SJCRH30 (cell line): ENCODE data around the gene IKZF3. TPM values are rescaled to one million over a fixed set of nuclear protein-coding genes. Genes with fewer than 3 reads are reported as not detected.
"Not testable (repeated sequence)": the region's sequence is repeated elsewhere in the genome, so short reads cannot be mapped to it uniquely, and the experiment has no call there.

ENCODE experiments used
- DNase-seq, 2 experiments: peaks; one replicate each; pipeline ENCODE4 v3.0.0-alpha.2; 2015 to 2020
- H3K27ac ChIP-seq: fragments of 250-450 bp; sonication (Bioruptor Pico); 2 replicates; pipeline ENCODE4 v1.5.1; 2020; ENCODE audit warnings: mild to moderate bottlenecking, moderate library complexity
- H3K27me3 ChIP-seq: fragments of 250-450 bp; sonication (Bioruptor Pico); 2 replicates; pipeline ENCODE4 v1.5.1; 2020; ENCODE audit warnings: mild to moderate bottlenecking, moderate library complexity
- H3K36me3 ChIP-seq: fragments of 250-450 bp; sonication (Bioruptor Pico); 2 replicates; pipeline ENCODE4 v1.5.1; 2020; ENCODE audit warnings: mild to moderate bottlenecking, moderate library complexity
- H3K4me1 ChIP-seq: fragments of 250-450 bp; sonication (Bioruptor Pico); 2 replicates; pipeline ENCODE4 v1.5.1; 2020; ENCODE audit warnings: mild to moderate bottlenecking, moderate library complexity
- H3K4me3 ChIP-seq: fragments of 250-450 bp; sonication (Bioruptor Pico); 2 replicates; pipeline ENCODE4 v1.5.1; 2020; ENCODE audit warnings: mild to moderate bottlenecking, moderate library complexity
- H3K9me3 ChIP-seq: fragments of 250-450 bp; sonication (Bioruptor Pico); replicated peaks from 2 replicates; pipeline ENCODE4 v1.5.1; 2020; ENCODE audit warnings: mild to moderate bottlenecking, moderate library complexity
- total RNA-seq: library from RNA; depleted of rRNA; stranded (reverse); fragments of >200 nt; shearing (Covaris generic); gene quantifications from 2 replicates; pipeline ENCODE4 v1.2.3, GENCODE V29; 2014; rRNA removed

Gene IKZF3
- not detected in 2 replicates for total RNA-seq

- H3K36me3 ChIP-seq: no peaks in the 10 kb centered on the region
- no peaks in the 10 kb centered on the region for H3K9me3 ChIP-seq
- H3K27me3 ChIP-seq: no peaks in the 10 kb centered on the region; the same call in none of the 2 replicates
- no peak within 1 kb of the TSS for H3K27ac ChIP-seq
- no peak for DNase-seq
- no peak within 1 kb of the TSS for H3K4me3 ChIP-seq
- H3K4me1 ChIP-seq: no peaks in the 10 kb centered on the region
These were observed at the start of gene IKZF3 for GRCh38 chr17:39863918-39864746. Gene IKZF3, minus strand, starts transcription at chr17:39864312. Its CDS starts 186 bp downstream, at chr17:39864126.

- Histone ChIP-seq H3K9me3 (no peaks in the 10 kb centered on the region), H3K27me3 (no peaks in the 10 kb centered on the region), H3K27ac (no peak overlapping the region), H3K36me3 (no peaks in the 10 kb centered on the region), H3K4me3 (no peak overlapping the region), H3K4me1 (no peaks in the 10 kb centered on the region)
- DNase-seq: no peak
These were observed 44.8 kb upstream of the IKZF3 start for GRCh38 chr17:39908789-39909352.

GRCh38 chr17:39904990-39905288 is 40.8 kb upstream of the IKZF3 start:
- H3K4me1 ChIP-seq: no peaks in the 10 kb centered on the region
- no peak overlapping the region for H3K27ac ChIP-seq
- no peaks in the 10 kb centered on the region for H3K36me3 ChIP-seq
- no peaks in the 10 kb centered on the region for H3K27me3 ChIP-seq
- no peaks in the 10 kb centered on the region for H3K9me3 ChIP-seq
- no peak for DNase-seq
- H3K4me3 ChIP-seq: no peak overlapping the region

GRCh38 chr17:39903158-39903884 is 39.2 kb upstream of the IKZF3 start:
- no peak for DNase-seq
- no peak overlapping the region for H3K4me3 ChIP-seq

GRCh38 chr17:39902027-39902426 is 37.9 kb upstream of the IKZF3 start:
- H3K27me3 ChIP-seq, H3K4me1 ChIP-seq: not testable (repeated sequence)

More at GRCh38 chr17:39903158-39903884, 39.2 kb upstream of the IKZF3 start:
- no peaks in the 10 kb centered on the region for H3K27me3 ChIP-seq
- no peak overlapping the region for H3K27ac ChIP-seq
- H3K36me3 ChIP-seq: no peaks in the 10 kb centered on the region
- no peaks in the 10 kb centered on the region for H3K4me1 ChIP-seq
- H3K9me3 ChIP-seq: no peaks in the 10 kb centered on the region

GRCh38 chr17:39899215-39899614 is 35.1 kb upstream of the IKZF3 start:
- Histone ChIP-seq H3K4me3 (no peak overlapping the region), H3K4me1 (no peaks in the 10 kb centered on the region), H3K9me3 (no peaks in the 10 kb centered on the region), H3K27me3 (no peaks in the 10 kb centered on the region), H3K36me3 (no peaks in the 10 kb centered on the region), H3K27ac (no peak overlapping the region)
- DNase-seq: no peak

More at GRCh38 chr17:39902027-39902426, 37.9 kb upstream of the IKZF3 start:
- DNase-seq, H3K9me3 ChIP-seq, H3K27ac ChIP-seq, H3K36me3 ChIP-seq, H3K4me3 ChIP-seq: not testable (repeated sequence)

- H3K4me3 ChIP-seq: no peak overlapping the region
- no peaks in the 10 kb centered on the region for H3K4me1 ChIP-seq
- no peak for DNase-seq
- no peaks in the 10 kb centered on the region for H3K27me3 ChIP-seq
- H3K9me3 ChIP-seq: no peaks in the 10 kb centered on the region
- no peak overlapping the region for H3K27ac ChIP-seq
- H3K36me3 ChIP-seq: no peaks in the 10 kb centered on the region
These were observed 34.0 kb upstream of the IKZF3 start for GRCh38 chr17:39898088-39898487.

- Histone ChIP-seq H3K36me3 (no peaks in the 10 kb centered on the region), H3K4me3 (no peak overlapping the region), H3K27ac (no peak overlapping the region), H3K9me3 (no peaks in the 10 kb centered on the region), H3K27me3 (peaks cover 4% of the 10 kb centered on the region; the same call in 1 of the 2 replicates), H3K4me1 (no peaks in the 10 kb centered on the region)
- DNase-seq: no peak
These were observed 30.7 kb upstream of the IKZF3 start for GRCh38 chr17:39894681-39895376.

GRCh38 chr17:39889200-39889599 is 25.1 kb upstream of the IKZF3 start:
- Histone ChIP-seq H3K4me3 (no peak overlapping the region), H3K4me1 (no peaks in the 10 kb centered on the region), H3K36me3 (no peaks in the 10 kb centered on the region), H3K27ac (no peak overlapping the region), H3K27me3 (peaks cover 4% of the 10 kb centered on the region; the same call in 1 of the 2 replicates), H3K9me3 (no peaks in the 10 kb centered on the region)
- DNase-seq: no peak

- Histone ChIP-seq H3K27ac (no peak overlapping the region), H3K4me1 (no peaks in the 10 kb centered on the region), H3K9me3 (no peaks in the 10 kb centered on the region), H3K4me3 (no peak overlapping the region), H3K27me3 (peaks cover 7% of the 10 kb centered on the region; the same call in 1 of the 2 replicates), H3K36me3 (no peaks in the 10 kb centered on the region)
- no peak for DNase-seq
These were observed 23.0 kb upstream of the IKZF3 start for GRCh38 chr17:39887078-39887477.

- not testable (repeated sequence) for H3K36me3 ChIP-seq, H3K4me1 ChIP-seq, DNase-seq, H3K4me3 ChIP-seq, H3K27ac ChIP-seq, H3K27me3 ChIP-seq, H3K9me3 ChIP-seq
These were observed 22.0 kb upstream of the IKZF3 start for GRCh38 chr17:39886102-39886501.

GRCh38 chr17:39872751-39873150 is 8.6 kb upstream of the IKZF3 start:
- H3K36me3 ChIP-seq: no peaks in the 10 kb centered on the region
- DNase-seq: no peak
- H3K9me3 ChIP-seq: no peaks in the 10 kb centered on the region
- H3K4me3 ChIP-seq: no peak overlapping the region
- H3K4me1 ChIP-seq: no peaks in the 10 kb centered on the region
- no peak overlapping the region for H3K27ac ChIP-seq
- H3K27me3 ChIP-seq: peaks cover 4% of the 10 kb centered on the region; the same call in 1 of the 2 replicates

GRCh38 chr17:39871801-39872200 is 7.7 kb upstream of the IKZF3 start:
- Histone ChIP-seq H3K27ac (no peak overlapping the region), H3K36me3 (no peaks in the 10 kb centered on the region), H3K27me3 (peaks cover 4% of the 10 kb centered on the region; the same call in 1 of the 2 replicates), H3K9me3 (no peaks in the 10 kb centered on the region), H3K4me3 (no peak overlapping the region), H3K4me1 (no peaks in the 10 kb centered on the region)
- no peak for DNase-seq

GRCh38 chr17:39870776-39871175 is 6.7 kb upstream of the IKZF3 start:
- no peak overlapping the region for H3K4me3 ChIP-seq
- no peaks in the 10 kb centered on the region for H3K36me3 ChIP-seq
- no peaks in the 10 kb centered on the region for H3K27me3 ChIP-seq
- no peaks in the 10 kb centered on the region for H3K4me1 ChIP-seq
- H3K9me3 ChIP-seq: no peaks in the 10 kb centered on the region
- no peak for DNase-seq
- no peak overlapping the region for H3K27ac ChIP-seq

- no peak overlapping the region for H3K27ac ChIP-seq
- no peaks in the 10 kb centered on the region for H3K9me3 ChIP-seq
- H3K27me3 ChIP-seq: no peaks in the 10 kb centered on the region
- H3K4me3 ChIP-seq: no peak overlapping the region
- no peaks in the 10 kb centered on the region for H3K36me3 ChIP-seq
- H3K4me1 ChIP-seq: no peaks in the 10 kb centered on the region
- DNase-seq: no peak
These were observed 4.4 kb upstream of the IKZF3 start for GRCh38 chr17:39868554-39868942.
